ENCODE measurements around the gene PKMYT1. TPM values are rescaled to one million over a fixed set of nuclear protein-coding genes. Genes with fewer than 3 reads are reported as not detected.
"Not testable (repeated sequence)": the region's sequence is repeated elsewhere in the genome, so short reads cannot be mapped to it uniquely, and the experiment has no call there.

PKMYT1 gene
- total RNA-seq, 1 donor from 2014 or later, result 4.6 TPM

- peaks cover 5% of the 10 kb centered on the region for H3K27me3 Mint-ChIP-seq (ENCODE audit: insufficient read depth, low read depth)
- H3K9me3 ChIP-seq (ENCODE audit: low read depth), result no peaks in the 10 kb centered on the region
- H3K27ac Mint-ChIP-seq, result no peak overlapping the region
- H3K9ac ChIP-seq, result no peak overlapping the region
- no peaks in the 10 kb centered on the region for H3F3A ChIP-seq (ENCODE audit: low read depth)
- no peak overlapping the region for H3K27ac ChIP-seq
- H3K4me1 Mint-ChIP-seq, result peaks cover 5% of the 10 kb centered on the region
- H4K20me1 ChIP-seq (ENCODE audit: low read depth), result no peaks in the 10 kb centered on the region
- no peak for DNase-seq (ENCODE audit: low spot score)
- H3K4me1 ChIP-seq, result no peaks in the 10 kb centered on the region
- no peaks in the 10 kb centered on the region for H3K9me3 Mint-ChIP-seq
- peaks cover 10% of the 10 kb centered on the region for H3K36me3 Mint-ChIP-seq
- no peak overlapping the region for H2AFZ ChIP-seq (replicated peaks)
- no peaks in the 10 kb centered on the region for H3K36me3 ChIP-seq
- TF ChIP-seq CTCF (IDR thresholded peaks at IDR 0.05), result no peak
- no peak for TF ChIP-seq EZH2phosphoT487 (IDR thresholded peaks at IDR 0.05)
- no peak for TF ChIP-seq EZH2 (IDR thresholded peaks at IDR 0.05)
- H3K4me3 Mint-ChIP-seq, result no peak overlapping the region
- no peak overlapping the region for H3K4me2 ChIP-seq
- no peak overlapping the region for H3K4me3 ChIP-seq
- H3K79me2 ChIP-seq (ENCODE audit: low read depth), result no peaks in the 10 kb centered on the region
- no peaks in the 10 kb centered on the region for H3K27me3 ChIP-seq
These were observed 30.4 kb downstream of the PKMYT1 start for GRCh38 chr16:2949705-2950352.

DNA sequence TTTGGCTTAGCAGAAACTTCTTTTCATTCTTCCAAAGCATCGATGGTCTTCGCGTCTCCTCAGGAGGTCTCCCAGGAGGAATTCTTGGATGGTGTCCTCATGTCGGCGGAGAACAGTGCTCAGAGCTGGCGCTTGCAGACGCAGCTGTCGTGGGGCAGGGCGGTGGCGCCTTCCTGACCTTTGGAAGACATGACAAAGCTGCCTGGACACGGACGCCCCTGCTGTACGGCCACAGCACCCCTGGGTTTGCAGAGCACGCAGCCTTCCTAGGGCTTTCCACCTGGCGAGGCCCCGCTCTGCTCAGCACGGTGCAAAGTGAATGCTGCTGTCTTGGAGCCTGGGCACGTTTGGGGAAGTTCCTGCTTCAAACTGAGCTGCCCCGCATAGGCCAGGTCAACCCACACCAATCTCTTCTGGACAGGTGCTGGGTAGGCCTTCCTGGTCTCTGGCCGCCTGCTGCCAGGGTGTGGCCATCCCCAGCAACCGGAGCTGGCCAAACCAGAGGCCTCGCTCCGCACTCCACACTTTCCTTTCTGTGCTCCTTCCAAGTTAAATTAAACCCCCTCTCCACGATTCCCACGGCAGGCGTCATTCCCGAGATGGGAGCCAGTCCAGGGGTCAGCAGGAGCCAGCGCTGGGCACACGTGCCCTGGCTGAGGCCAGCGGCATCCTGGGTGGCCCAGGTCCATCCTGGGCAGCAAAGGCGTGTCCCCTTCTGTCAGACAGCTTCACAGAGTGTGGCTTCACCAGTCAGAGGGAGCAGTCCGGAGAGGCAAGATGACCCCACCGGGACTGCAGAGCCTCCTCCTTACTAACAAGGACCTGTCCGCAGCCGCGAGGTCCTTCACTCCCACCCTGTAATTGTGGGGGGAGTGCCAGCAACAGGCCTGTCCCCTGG lies 31.2 kb downstream of the PKMYT1 start:
- peaks cover 5% of the 10 kb centered on the region for H3K27me3 Mint-ChIP-seq (ENCODE audit: insufficient read depth, low read depth)
- Histone ChIP-seq H3K9ac (no peak overlapping the region), H4K20me1 (ENCODE audit: low read depth) (no peaks in the 10 kb centered on the region), H3K79me2 (ENCODE audit: low read depth) (no peaks in the 10 kb centered on the region), H2AFZ (replicated peaks) (no peak overlapping the region), H3K27me3 (no peaks in the 10 kb centered on the region), H3K27ac (no peak overlapping the region), H3K4me1 (no peaks in the 10 kb centered on the region), H3K36me3 (no peaks in the 10 kb centered on the region), H3K9me3 (ENCODE audit: low read depth) (no peaks in the 10 kb centered on the region), H3K4me2 (no peak overlapping the region), H3K4me3 (no peak overlapping the region), H3F3A (ENCODE audit: low read depth) (no peaks in the 10 kb centered on the region)
- no peak for DNase-seq (ENCODE audit: low spot score)
- peaks cover 10% of the 10 kb centered on the region for H3K36me3 Mint-ChIP-seq
- TF ChIP-seq EZH2phosphoT487 (IDR thresholded peaks at IDR 0.05) (no peak), EZH2 (IDR thresholded peaks at IDR 0.05) (no peak), CTCF (IDR thresholded peaks at IDR 0.05) (no peak)
- H3K27ac Mint-ChIP-seq, result no peak overlapping the region
- no peak overlapping the region for H3K4me3 Mint-ChIP-seq
- peaks cover 2% of the 10 kb centered on the region for H3K4me1 Mint-ChIP-seq
- H3K9me3 Mint-ChIP-seq, result no peaks in the 10 kb centered on the region

GRCh38 chr16:2946649-2947048 lies 33.6 kb downstream of the PKMYT1 start:
- no peaks in the 10 kb centered on the region for H3K9me3 ChIP-seq (ENCODE audit: low read depth)

GRCh38 chr16:2943716-2944115 lies 36.5 kb downstream of the PKMYT1 start:
- H3K27me3 ChIP-seq; H3K4me3 ChIP-seq; H3K4me1 Mint-ChIP-seq; H3K27ac ChIP-seq; H3K4me3 Mint-ChIP-seq; H3F3A ChIP-seq (ENCODE audit: low read depth); H3K9ac ChIP-seq; H3K4me2 ChIP-seq; H2AFZ ChIP-seq (replicated peaks); H3K27ac Mint-ChIP-seq; H3K79me2 ChIP-seq (ENCODE audit: low read depth); H3K9me3 Mint-ChIP-seq; H4K20me1 ChIP-seq (ENCODE audit: low read depth); DNase-seq (ENCODE audit: low spot score); H3K9me3 ChIP-seq (ENCODE audit: low read depth); H3K4me1 ChIP-seq; H3K27me3 Mint-ChIP-seq (ENCODE audit: insufficient read depth, low read depth); H3K36me3 ChIP-seq: not testable (repeated sequence)
- peaks cover 17% of the 10 kb centered on the region for H3K36me3 Mint-ChIP-seq

More at GRCh38 chr16:2946649-2947048, 33.6 kb downstream of the PKMYT1 start:
- H3K36me3 Mint-ChIP-seq, result peaks cover 16% of the 10 kb centered on the region
- Histone ChIP-seq H3K4me3 (no peak overlapping the region), H3F3A (ENCODE audit: low read depth) (no peaks in the 10 kb centered on the region), H3K36me3 (no peaks in the 10 kb centered on the region), H3K79me2 (ENCODE audit: low read depth) (no peaks in the 10 kb centered on the region), H3K9ac (no peak overlapping the region), H3K27ac (no peak overlapping the region), H3K27me3 (no peaks in the 10 kb centered on the region), H3K4me2 (no peak overlapping the region), H2AFZ (replicated peaks) (no peak overlapping the region), H3K4me1 (no peaks in the 10 kb centered on the region), H4K20me1 (ENCODE audit: low read depth) (no peaks in the 10 kb centered on the region)
- no peak overlapping the region for H3K4me3 Mint-ChIP-seq
- no peaks in the 10 kb centered on the region for H3K4me1 Mint-ChIP-seq
- DNase-seq (ENCODE audit: low spot score), result no peak
- H3K27ac Mint-ChIP-seq, result no peak overlapping the region
- H3K27me3 Mint-ChIP-seq (ENCODE audit: insufficient read depth, low read depth), result peaks cover 3% of the 10 kb centered on the region
- no peaks in the 10 kb centered on the region for H3K9me3 Mint-ChIP-seq
- TF ChIP-seq EZH2 (IDR thresholded peaks at IDR 0.05), result no peak

Measured in neural progenitor cell (in vitro differentiated cells).